Ascending aorta (tissue), 2 donors: Measurements from ENCODE around the gene CDC42BPA. TPM values are rescaled to one million over a fixed set of nuclear protein-coding genes. Genes with fewer than 3 reads are reported as not detected.

Source experiments
- DNase-seq, 2 donors: peaks; one replicate each; pipeline ENCODE4 v3.0.0-alpha.2; 2019; ENCODE audit warnings: low spot score in 2 of 2
- H3K27ac ChIP-seq, 2 donors: fragments of 200-600 bp; sonication (generic); one replicate each; pipeline ENCODE4 v1.5.1; 2016 to 2017; ENCODE audit warnings: mild to moderate bottlenecking in 1 of 2
- H3K27me3 ChIP-seq: fragments of 200-600 bp; sonication (generic); one replicate; pipeline ENCODE4 v1.5.1; 2017
- H3K36me3 ChIP-seq, 2 donors: fragments of 200-600 bp; sonication (generic); one replicate each; pipeline ENCODE4 v1.5.1; 2016
- H3K4me1 ChIP-seq, 2 donors: fragments of 200-600 bp; sonication (generic); one replicate each; pipeline ENCODE4 v1.5.1; 2016 to 2017; ENCODE audit warnings: mild to moderate bottlenecking in 1 of 2
- H3K4me3 ChIP-seq, 2 donors: fragments of 200-600 bp; sonication (generic); one replicate each; pipeline ENCODE4 v1.5.1; 2016 to 2017; ENCODE audit warnings: mild to moderate bottlenecking in 1 of 2
- H3K9me3 ChIP-seq, 2 donors: fragments of 200-600 bp; sonication (generic); one replicate each; pipeline ENCODE4 v1.5.1; 2016
- CTCF ChIP-seq, 3 experiments: fragments of 200-600 bp in 2 of 3; fragments of 450-650 bp in 1 of 3; sonication (generic) in 2 of 3; IDR thresholded peaks; one replicate each; pipeline ENCODE4 v1.5.1; 2016 to 2019; ENCODE audit warnings: antibody characterized with exemption in 3 of 3, mild to moderate bottlenecking in 1 of 3, moderate library complexity in 1 of 3
- intact Hi-C: fragments of 100-400 bp; cut with DNase I; formaldehyde crosslinking; loops from one replicate; pipeline ENCODE4 v1.15.1; 2023
- total RNA-seq: library from RNA; depleted of rRNA; stranded (reverse); fragments of >200 nt; gene quantifications from one replicate; pipeline ENCODE4 v1.1.0, GENCODE V29; 2016

The CDC42BPA gene
- total RNA-seq, 1 donor from 2014 or later = 56.9 TPM

DNA sequence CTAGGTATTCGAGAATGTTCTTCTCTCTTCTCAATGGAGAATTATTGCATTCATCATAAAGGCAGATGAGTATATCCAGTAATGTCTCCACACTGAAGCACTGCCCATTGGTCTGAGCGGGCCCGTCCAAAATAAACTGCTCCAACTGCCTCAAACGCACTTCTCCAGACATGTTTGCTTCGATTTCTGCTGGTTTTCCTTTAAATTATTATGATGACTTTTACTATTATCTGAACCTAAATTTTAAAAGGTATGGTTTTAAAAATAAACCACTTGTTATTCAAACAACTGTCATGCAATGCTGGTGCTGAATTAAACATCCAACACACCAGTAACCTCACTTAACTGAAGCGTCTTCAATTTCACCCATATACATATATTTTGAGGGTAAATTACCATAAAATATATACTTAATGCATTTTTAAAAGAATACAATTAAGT is 1.3 kb downstream of the CDC42BPA start:
- Histone ChIP-seq H3K4me1 (peaks cover 0 to 3% of the 10 kb centered on the region in 2 donors), H3K27me3 (no peaks in the 10 kb centered on the region), H3K9me3 (no peaks in the 10 kb centered on the region), H3K36me3 (no peaks in the 10 kb centered on the region), H3K27ac (peak overlapping the region in 1 of 2 donors; percentile 3), H3K4me3 (peak overlapping the region; percentile 95 to 97)
- intact Hi-C loops = loop anchor here (5.0 to 10.0 kb wide), 6 partner anchors 120 to 1890 kb away; partner anchors contain the start of genes JMJD4, LBR, SNAP47 and ZNF678
- no peak for DNase-seq
- no peak for TF ChIP-seq CTCF (IDR thresholded peaks at IDR 0.05)

GRCh38 chr1:227316456-227316855 is 1.8 kb downstream of the CDC42BPA start:
- no peaks in the 10 kb centered on the region for H3K27me3 ChIP-seq
- peak overlapping the region; percentile 95 to 97 for H3K4me3 ChIP-seq
- H3K36me3 ChIP-seq = no peaks in the 10 kb centered on the region
- H3K9me3 ChIP-seq = no peaks in the 10 kb centered on the region
- intact Hi-C loops = loop anchor here (5.0 to 10.0 kb wide), 6 partner anchors 121 to 1889 kb away; partner anchors contain the start of genes JMJD4, LBR, SNAP47 and ZNF678
- H3K4me1 ChIP-seq = peaks cover 0 to 5% of the 10 kb centered on the region in 2 donors
- H3K27ac ChIP-seq = peak overlapping the region in 1 of 2 donors; percentile 2
- TF ChIP-seq CTCF (IDR thresholded peaks at IDR 0.05) = no peak
- no peak for DNase-seq

DNA sequence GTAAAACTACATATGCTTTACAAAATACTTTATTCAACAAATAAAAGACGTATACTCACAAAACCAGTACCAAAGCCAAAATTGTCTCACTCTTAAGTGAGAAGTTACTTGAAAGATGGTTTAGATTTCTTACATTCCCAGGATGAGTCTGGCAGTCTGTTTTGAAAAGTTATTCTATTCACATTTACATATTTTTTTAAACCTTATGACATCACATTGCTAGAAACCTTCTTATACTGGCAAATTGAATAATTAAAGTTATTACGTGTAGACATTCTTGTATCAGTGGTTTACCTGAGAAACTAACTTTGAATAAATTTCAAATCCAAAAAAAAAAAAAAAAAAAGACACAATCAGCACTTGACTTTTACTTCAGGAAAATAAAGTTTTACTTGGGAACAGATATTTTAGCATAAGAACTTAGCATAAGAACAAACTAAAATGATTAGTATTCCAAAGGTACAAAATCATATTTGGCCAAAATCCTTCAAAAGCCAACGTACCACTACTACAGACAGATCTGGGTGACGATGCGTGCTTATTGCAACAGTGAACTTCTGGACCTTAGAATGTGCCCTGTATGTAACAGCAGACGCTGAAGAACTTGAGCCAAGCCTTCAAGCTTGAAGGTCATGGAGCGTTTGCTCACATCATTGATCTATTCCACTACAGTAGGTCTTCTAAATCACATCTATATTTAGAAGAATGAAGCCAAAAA is 2.5 kb downstream of the CDC42BPA start:
- no peak for TF ChIP-seq CTCF (IDR thresholded peaks at IDR 0.05)
- Histone ChIP-seq H3K27me3 (no peaks in the 10 kb centered on the region), H3K27ac (peak overlapping the region in 1 of 2 donors; percentile 2), H3K4me3 (peak overlapping the region; percentile 95 to 97), H3K9me3 (no peaks in the 10 kb centered on the region), H3K36me3 (no peaks in the 10 kb centered on the region), H3K4me1 (peaks cover 0 to 5% of the 10 kb centered on the region in 2 donors)
- DNase-seq = no peak
- intact Hi-C loops = loop anchor here (5.0 to 10.0 kb wide), 6 partner anchors 122 to 1888 kb away; partner anchors contain the start of genes JMJD4, LBR, SNAP47 and ZNF678

- Histone ChIP-seq H3K27ac (no peak overlapping the region), H3K27me3 (no peaks in the 10 kb centered on the region), H3K4me1 (peaks cover 0 to 10% of the 10 kb centered on the region in 2 donors), H3K4me3 (peak overlapping the region; percentile 95 to 97), H3K36me3 (no peaks in the 10 kb centered on the region), H3K9me3 (no peaks in the 10 kb centered on the region)
- TF ChIP-seq CTCF (IDR thresholded peaks at IDR 0.05) = no peak
- DNase-seq = no peak
- intact Hi-C loops = loop anchor here (10.0 kb wide), 1 partner anchor 231 kb away; no protein-coding TSS in a partner anchor
Observed at GRCh38 chr1:227314014-227314848, 4.1 kb downstream of the CDC42BPA start.

DNA sequence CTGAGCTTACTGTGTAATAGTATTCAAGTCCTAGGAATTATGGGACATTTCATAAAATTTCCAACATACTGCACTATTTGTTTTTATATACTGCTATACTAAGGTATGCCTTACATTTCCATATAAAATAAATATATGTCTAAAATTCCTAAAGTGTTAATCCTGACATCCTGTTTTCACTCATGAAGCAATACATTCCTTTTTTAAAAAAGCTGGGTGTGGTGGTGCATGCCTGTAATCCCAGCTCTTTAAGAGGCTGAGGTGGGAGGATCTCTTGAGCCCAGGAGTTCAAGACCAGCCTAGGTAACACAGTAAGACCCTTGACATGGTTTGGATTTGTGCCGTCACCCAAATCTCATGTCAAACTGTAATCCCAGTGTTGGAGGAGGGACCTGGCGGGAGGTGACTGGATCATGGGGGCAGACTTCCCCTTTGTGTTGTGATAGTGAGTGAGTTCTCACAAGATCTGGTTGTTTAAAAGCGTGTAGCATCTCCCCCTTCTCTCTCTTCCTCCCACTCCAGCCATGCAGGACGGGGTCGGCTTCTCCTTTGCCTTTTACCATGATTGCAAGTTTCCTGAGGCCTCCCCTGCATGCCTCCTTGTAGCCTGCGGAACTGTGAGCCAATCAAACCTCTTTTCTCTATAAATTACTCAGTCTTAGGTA is 5.8 kb downstream of the CDC42BPA start:
- intact Hi-C loops = loop anchor here (10.0 kb wide), 1 partner anchor 232 kb away; no protein-coding TSS in a partner anchor
- Histone ChIP-seq H3K36me3 (no peaks in the 10 kb centered on the region), H3K27ac (no peak overlapping the region), H3K27me3 (no peaks in the 10 kb centered on the region), H3K4me1 (peaks cover 0 to 7% of the 10 kb centered on the region in 2 donors), H3K4me3 (no peak overlapping the region), H3K9me3 (no peaks in the 10 kb centered on the region)
- no peak for DNase-seq
- no peak for TF ChIP-seq CTCF (IDR thresholded peaks at IDR 0.05)
